Prostate gland (tissue), 2 donors: Measurements from ENCODE around the gene KLF7.

ENCODE experiments used
- CTCF ChIP-seq, 4 experiments: fragments of 200-600 bp in 2 of 4; fragments of 450-650 bp in 2 of 4; sonication (generic) in 2 of 4; IDR thresholded peaks; 1 replicate in 3 of 4; 2 replicates in 1 of 4; pipeline ENCODE4 v1.5.1; 2016 to 2019; ENCODE audit warnings: antibody characterized with exemption in 4 of 4, mild to moderate bottlenecking in 2 of 4, moderate library complexity in 2 of 4
- POLR2A ChIP-seq: fragments of 450-650 bp; IDR thresholded peaks from one replicate; pipeline ENCODE4 v1.6.1; 2016; ENCODE audit warnings: antibody characterized with exemption, mild to moderate bottlenecking
- POLR2AphosphoS5 ChIP-seq: sonication (generic); formaldehyde crosslinking; IDR thresholded peaks from one replicate; pipeline ENCODE4 v1.6.1; 2017; ENCODE audit warnings: antibody characterized with exemption

GRCh38 chr2:207128867-207129266 is 36.9 kb downstream of the KLF7 start:
- TF ChIP-seq CTCF (IDR thresholded peaks at IDR 0.05), result no peak
- no peak for TF ChIP-seq POLR2AphosphoS5
- no peak for TF ChIP-seq POLR2A
